ENCODE results near the gene CLDN20. TPM values are rescaled to one million over a fixed set of nuclear protein-coding genes. Genes with fewer than 3 reads are reported as not detected.

The CLDN20 gene
- total RNA-seq, 1 donor from 2014 or later: not detected

GRCh38 chr6:155301867-155302266 lies 38.1 kb downstream of the CLDN20 start:
- H3K9me3 Mint-ChIP-seq: no peaks in the 10 kb centered on the region
- TF ChIP-seq, protein P1, sequence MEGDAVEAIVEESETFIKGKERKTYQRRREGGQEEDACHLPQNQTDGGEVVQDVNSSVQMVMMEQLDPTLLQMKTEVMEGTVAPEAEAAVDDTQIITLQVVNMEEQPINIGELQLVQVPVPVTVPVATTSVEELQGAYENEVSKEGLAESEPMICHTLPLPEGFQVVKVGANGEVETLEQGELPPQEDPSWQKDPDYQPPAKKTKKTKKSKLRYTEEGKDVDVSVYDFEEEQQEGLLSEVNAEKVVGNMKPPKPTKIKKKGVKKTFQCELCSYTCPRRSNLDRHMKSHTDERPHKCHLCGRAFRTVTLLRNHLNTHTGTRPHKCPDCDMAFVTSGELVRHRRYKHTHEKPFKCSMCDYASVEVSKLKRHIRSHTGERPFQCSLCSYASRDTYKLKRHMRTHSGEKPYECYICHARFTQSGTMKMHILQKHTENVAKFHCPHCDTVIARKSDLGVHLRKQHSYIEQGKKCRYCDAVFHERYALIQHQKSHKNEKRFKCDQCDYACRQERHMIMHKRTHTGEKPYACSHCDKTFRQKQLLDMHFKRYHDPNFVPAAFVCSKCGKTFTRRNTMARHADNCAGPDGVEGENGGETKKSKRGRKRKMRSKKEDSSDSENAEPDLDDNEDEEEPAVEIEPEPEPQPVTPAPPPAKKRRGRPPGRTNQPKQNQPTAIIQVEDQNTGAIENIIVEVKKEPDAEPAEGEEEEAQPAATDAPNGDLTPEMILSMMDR (conservative IDR thresholded peaks at IDR 0.05): no peak
- H3K4me3 Mint-ChIP-seq: no peak overlapping the region
- H3K27ac Mint-ChIP-seq (ENCODE audit: unreplicated experiment): no peak overlapping the region
- no peak for DNase-seq (ENCODE audit: low read depth, low spot score)
- H3K27me3 Mint-ChIP-seq (ENCODE audit: low read depth): no peaks in the 10 kb centered on the region
- H3K36me3 Mint-ChIP-seq (ENCODE audit: low read depth): peaks cover 11% of the 10 kb centered on the region
- no peaks in the 10 kb centered on the region for H3K4me1 Mint-ChIP-seq

- H3K4me3 Mint-ChIP-seq: no peak overlapping the region
Measured at GRCh38 chr6:155303361-155303870, 39.6 kb downstream of the CLDN20 start.

GRCh38 chr6:155306958-155307357 lies 43.1 kb downstream of the CLDN20 start:
- Mint-ChIP-seq H3K4me3 (no peak overlapping the region), H3K36me3 (ENCODE audit: low read depth) (peaks cover 12% of the 10 kb centered on the region), H3K27me3 (ENCODE audit: low read depth) (no peaks in the 10 kb centered on the region), H3K27ac (ENCODE audit: unreplicated experiment) (no peak overlapping the region), H3K9me3 (no peaks in the 10 kb centered on the region), H3K4me1 (peaks cover 8% of the 10 kb centered on the region)
- no peak for DNase-seq (ENCODE audit: low read depth, low spot score)
- TF ChIP-seq, protein P1 (conservative IDR thresholded peaks at IDR 0.05): no peak

More at GRCh38 chr6:155303361-155303870, 39.6 kb downstream of the CLDN20 start:
- no peaks in the 10 kb centered on the region for H3K27me3 Mint-ChIP-seq (ENCODE audit: low read depth)
- TF ChIP-seq, protein P1 (conservative IDR thresholded peaks at IDR 0.05): no peak
- H3K9me3 Mint-ChIP-seq: no peaks in the 10 kb centered on the region
- no peaks in the 10 kb centered on the region for H3K4me1 Mint-ChIP-seq
- H3K27ac Mint-ChIP-seq (ENCODE audit: unreplicated experiment): no peak overlapping the region
- H3K36me3 Mint-ChIP-seq (ENCODE audit: low read depth): peaks cover 12% of the 10 kb centered on the region
- no peak for DNase-seq (ENCODE audit: low read depth, low spot score)

DNA sequence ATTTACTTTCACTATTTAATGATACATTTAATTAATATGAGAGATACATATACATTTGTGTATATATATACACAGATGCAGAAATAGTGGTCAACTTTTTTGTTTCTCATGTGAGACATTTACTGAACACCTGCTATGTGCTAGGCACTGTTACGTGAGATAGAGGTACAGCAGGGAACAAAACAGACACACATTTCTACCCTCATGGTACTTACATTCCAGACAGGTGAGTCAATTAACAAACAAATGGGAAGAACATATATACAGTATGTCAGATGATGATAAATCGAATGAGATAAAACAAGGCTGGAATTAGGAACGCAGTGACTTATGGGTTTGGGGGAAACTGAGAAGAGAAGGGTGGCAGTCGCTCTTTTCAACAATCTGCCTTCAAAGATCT lies 45.3 kb downstream of the CLDN20 start:
- Mint-ChIP-seq H3K36me3 (ENCODE audit: low read depth) (peaks cover 12% of the 10 kb centered on the region), H3K27me3 (ENCODE audit: low read depth) (no peaks in the 10 kb centered on the region), H3K9me3 (no peaks in the 10 kb centered on the region), H3K4me3 (peak overlapping the region; percentile 41), H3K4me1 (peaks cover 26% of the 10 kb centered on the region), H3K27ac (ENCODE audit: unreplicated experiment) (no peak overlapping the region)
- TF ChIP-seq, protein P1 (conservative IDR thresholded peaks at IDR 0.05): no peak
- DNase-seq (ENCODE audit: low read depth, low spot score): no peak

DNA sequence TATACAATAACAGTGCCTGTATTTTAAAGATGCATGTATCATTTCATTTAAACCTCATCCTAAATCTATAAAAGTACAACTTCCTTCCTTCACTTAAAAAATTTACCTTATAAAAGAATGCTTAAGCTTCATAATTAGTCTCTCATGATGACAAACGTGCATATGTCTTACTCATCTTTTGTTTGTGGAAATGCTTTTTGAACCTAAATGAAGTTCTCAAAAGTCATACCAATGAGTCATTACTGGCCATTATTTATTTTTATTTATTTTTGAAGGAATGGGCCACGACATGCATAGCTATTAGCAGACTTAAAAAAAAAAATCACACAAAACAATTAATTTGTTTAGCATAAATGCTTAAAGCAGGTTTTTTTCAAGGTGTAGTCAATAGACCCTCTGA lies 46.8 kb downstream of the CLDN20 start:
- no peaks in the 10 kb centered on the region for H3K9me3 Mint-ChIP-seq
- H3K27ac Mint-ChIP-seq (ENCODE audit: unreplicated experiment): no peak overlapping the region
- peaks cover 36% of the 10 kb centered on the region for H3K4me1 Mint-ChIP-seq
- H3K4me3 Mint-ChIP-seq: peak overlapping the region; percentile 56
- peaks cover 8% of the 10 kb centered on the region for H3K36me3 Mint-ChIP-seq (ENCODE audit: low read depth)
- no peak for DNase-seq (ENCODE audit: low read depth, low spot score)
- TF ChIP-seq, protein P1 (conservative IDR thresholded peaks at IDR 0.05): no peak
- H3K27me3 Mint-ChIP-seq (ENCODE audit: low read depth): no peaks in the 10 kb centered on the region
